Left lung (tissue), 10 donors: Measurements from ENCODE around the gene TBC1D9. TPM values are rescaled to one million over a fixed set of nuclear protein-coding genes. Genes with fewer than 3 reads are reported as not detected.

Source experiments
- ATAC-seq: fragments of 200-7000 bp; cut with Tn5 transposase; one replicate; pipeline ENCODE4 v1.9.1; 2020; ENCODE audit warnings: moderate library complexity
- DNase-seq, 4 donors: peaks; one replicate each; pipeline ENCODE4 v3.0.0-alpha.2; 2013 to 2020
- H3K27ac ChIP-seq, 2 donors: fragments of 200-600 bp; sonication (generic) in 1 of 2; one replicate each; pipeline versions ENCODE4 v1.5.0 to v1.8.0; 2020 to 2021
- H3K27me3 ChIP-seq, 2 donors: fragments of 200-600 bp; sonication (generic) in 1 of 2; one replicate each; pipeline versions ENCODE4 v1.5.0 to v1.8.0; 2020 to 2021
- H3K36me3 ChIP-seq, 2 donors: fragments of 200-600 bp; sonication (generic) in 1 of 2; one replicate each; pipeline versions ENCODE4 v1.5.0 to v1.8.0; 2020 to 2021
- H3K4me1 ChIP-seq, 2 donors: fragments of 200-600 bp; one replicate each; pipeline ENCODE4 v1.8.0; 2021
- H3K4me3 ChIP-seq, 2 donors: fragments of 200-600 bp; sonication (generic) in 1 of 2; one replicate each; pipeline versions ENCODE4 v1.5.0 to v1.8.0; 2020 to 2021; ENCODE audit warnings: mild to moderate bottlenecking in 1 of 2
- H3K9me3 ChIP-seq, 2 donors: fragments of 200-600 bp; sonication (generic) in 1 of 2; one replicate each; pipeline versions ENCODE4 v1.5.0 to v1.8.0; 2020 to 2021
- intact Hi-C, 2 donors: fragments of 100-400 bp; cut with DNase I; formaldehyde crosslinking; loops; one replicate each; pipeline versions ENCODE4 v1.11.2 to v1.14.2; 2022
- polyA plus RNA-seq, 6 donors: library from polyadenylated mRNA; unstranded; fragments of 120-200 nt; gene quantifications; one replicate each; pipeline ENCODE4 v1.2.1, GENCODE V29; 2013; ENCODE audit not compliant: insufficient read length in 6 of 6
- total RNA-seq, 2 donors: library from RNA; stranded (reverse); fragmentation: NEBNext Ultra II Directional; extraction: Animal tissue kit (Norgen Biotek cat#: 25700); gene quantifications; one replicate each; pipeline ENCODE4 v1.2.1, GENCODE V29; 2021
- TF ChIP-seq, protein P1 (sequence below), 2 donors: fragments of 200-600 bp; sonication (generic) in 1 of 2; IDR thresholded peaks; one replicate each; pipeline versions ENCODE4 v1.5.0 to v1.8.0; 2021; ENCODE audit warnings: antibody characterized with exemption in 2 of 2
- donor health status: DM: no; HTN: yes; CAD: no.
- donor health status: DM: no; HTN: no; CAD: no.

The TBC1D9 gene
- total and polyA plus RNA-seq, 8 donors: 27.7 to 35.7 (median 32.3) TPM

DNA sequence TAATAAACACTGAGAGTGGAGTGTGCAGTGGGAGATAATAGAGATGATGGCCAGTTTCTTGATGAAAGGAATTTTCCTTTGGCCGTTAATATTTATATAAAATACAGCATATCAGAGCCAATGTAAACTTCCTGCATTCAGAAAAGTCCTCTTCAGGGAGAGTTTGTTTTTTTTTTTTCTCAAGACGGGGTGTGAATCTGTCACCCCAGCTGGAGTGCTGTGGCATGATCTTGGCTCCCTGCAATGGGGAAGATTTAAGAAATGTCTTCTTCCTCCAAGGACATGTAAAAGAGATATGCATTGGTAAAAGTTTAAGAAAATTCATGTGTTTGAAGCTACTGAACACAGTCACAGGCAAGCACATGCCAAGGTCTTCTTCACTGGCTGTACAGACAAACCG lies 25.4 kb upstream of the TBC1D9 start:
- no peaks in the 10 kb centered on the region for H3K36me3 ChIP-seq
- no peaks in the 10 kb centered on the region for H3K4me1 ChIP-seq
- H3K4me3 ChIP-seq: no peak overlapping the region
- peaks cover 0 to 6% of the 10 kb centered on the region in 2 donors for H3K9me3 ChIP-seq
- TF ChIP-seq, protein P1, sequence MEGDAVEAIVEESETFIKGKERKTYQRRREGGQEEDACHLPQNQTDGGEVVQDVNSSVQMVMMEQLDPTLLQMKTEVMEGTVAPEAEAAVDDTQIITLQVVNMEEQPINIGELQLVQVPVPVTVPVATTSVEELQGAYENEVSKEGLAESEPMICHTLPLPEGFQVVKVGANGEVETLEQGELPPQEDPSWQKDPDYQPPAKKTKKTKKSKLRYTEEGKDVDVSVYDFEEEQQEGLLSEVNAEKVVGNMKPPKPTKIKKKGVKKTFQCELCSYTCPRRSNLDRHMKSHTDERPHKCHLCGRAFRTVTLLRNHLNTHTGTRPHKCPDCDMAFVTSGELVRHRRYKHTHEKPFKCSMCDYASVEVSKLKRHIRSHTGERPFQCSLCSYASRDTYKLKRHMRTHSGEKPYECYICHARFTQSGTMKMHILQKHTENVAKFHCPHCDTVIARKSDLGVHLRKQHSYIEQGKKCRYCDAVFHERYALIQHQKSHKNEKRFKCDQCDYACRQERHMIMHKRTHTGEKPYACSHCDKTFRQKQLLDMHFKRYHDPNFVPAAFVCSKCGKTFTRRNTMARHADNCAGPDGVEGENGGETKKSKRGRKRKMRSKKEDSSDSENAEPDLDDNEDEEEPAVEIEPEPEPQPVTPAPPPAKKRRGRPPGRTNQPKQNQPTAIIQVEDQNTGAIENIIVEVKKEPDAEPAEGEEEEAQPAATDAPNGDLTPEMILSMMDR (IDR thresholded peaks at IDR 0.05): no peak
- intact Hi-C loops: no loop called here
- ATAC-seq (no peak), DNase-seq (no peak)
- H3K27me3 ChIP-seq: no peaks in the 10 kb centered on the region
- no peak overlapping the region for H3K27ac ChIP-seq

DNA sequence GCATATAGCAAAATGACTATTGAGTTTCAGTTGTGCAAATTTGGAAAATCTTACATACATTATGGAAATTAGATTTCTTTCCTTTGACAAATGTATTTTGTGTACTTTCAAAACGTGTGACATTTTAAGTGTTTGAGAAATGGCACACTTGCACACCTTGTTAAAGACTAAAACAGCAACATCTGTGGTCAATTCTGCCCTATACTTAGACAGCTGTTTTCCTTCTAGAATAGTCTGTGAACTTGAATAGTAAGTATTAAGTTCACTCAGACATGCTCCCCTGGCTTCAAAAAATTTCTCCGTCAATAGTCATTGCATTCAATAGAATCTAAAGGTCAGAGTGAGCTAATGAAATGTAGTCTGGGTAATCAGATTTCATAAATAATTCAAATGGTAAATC lies 21.7 kb upstream of the TBC1D9 start:
- no peaks in the 10 kb centered on the region for H3K27me3 ChIP-seq
- H3K27ac ChIP-seq: no peak overlapping the region
- ATAC-seq (no peak), DNase-seq (no peak)
- no peaks in the 10 kb centered on the region for H3K9me3 ChIP-seq
- no peak overlapping the region for H3K4me3 ChIP-seq
- no peaks in the 10 kb centered on the region for H3K36me3 ChIP-seq
- intact Hi-C loops: no loop called here
- TF ChIP-seq, protein P1 (IDR thresholded peaks at IDR 0.05): no peak
- no peaks in the 10 kb centered on the region for H3K4me1 ChIP-seq

DNA sequence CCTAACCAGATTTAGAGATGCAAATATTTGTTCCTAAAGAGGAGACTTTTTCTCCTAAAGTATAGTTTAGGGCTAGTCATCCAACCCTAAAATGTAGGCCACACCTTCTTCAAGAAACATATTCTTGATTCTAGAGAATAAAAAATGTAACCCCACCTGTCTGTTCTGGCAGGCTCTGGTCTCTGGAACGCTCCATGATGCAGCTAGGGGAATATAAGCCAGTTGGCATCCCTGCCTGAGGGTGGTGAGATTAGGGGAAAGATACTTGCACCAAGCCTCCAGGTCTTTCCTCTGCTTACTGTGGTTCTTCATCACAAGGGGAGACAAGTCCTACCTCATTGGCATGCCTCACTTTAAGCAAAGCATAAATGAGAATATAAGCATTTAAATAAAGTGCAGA lies 21.2 kb upstream of the TBC1D9 start:
- H3K4me1 ChIP-seq: no peaks in the 10 kb centered on the region
- H3K27ac ChIP-seq: no peak overlapping the region
- no peaks in the 10 kb centered on the region for H3K36me3 ChIP-seq
- TF ChIP-seq, protein P1 (IDR thresholded peaks at IDR 0.05): no peak
- no peak overlapping the region for H3K4me3 ChIP-seq
- DNase-seq: no peak
- no peak for ATAC-seq
- no peaks in the 10 kb centered on the region for H3K9me3 ChIP-seq
- intact Hi-C loops: no loop called here
- H3K27me3 ChIP-seq: no peaks in the 10 kb centered on the region

DNA sequence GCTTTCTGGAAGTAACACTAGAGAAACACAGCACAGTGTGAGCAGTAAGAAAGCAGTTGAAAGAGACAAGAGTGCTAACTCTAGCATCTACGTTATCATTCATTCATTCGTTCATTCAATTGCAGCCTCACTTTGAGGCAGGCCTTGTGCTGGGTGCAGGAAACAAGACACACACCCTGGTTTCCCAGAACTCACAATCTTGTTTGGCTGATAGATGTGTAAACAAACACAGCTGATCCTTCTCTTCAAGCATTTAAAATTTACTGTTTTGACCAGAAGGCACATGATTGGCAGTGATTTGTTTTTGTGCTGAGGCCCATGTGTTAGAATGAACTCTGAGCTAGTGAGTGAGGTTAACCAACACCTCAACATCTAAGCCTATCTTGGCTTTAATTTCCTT lies 20.4 kb upstream of the TBC1D9 start:
- TF ChIP-seq, protein P1 (IDR thresholded peaks at IDR 0.05): no peak
- ATAC-seq: no peak
- no peaks in the 10 kb centered on the region for H3K4me1 ChIP-seq
- intact Hi-C loops: no loop called here
- no peak for DNase-seq
- H3K36me3 ChIP-seq: no peaks in the 10 kb centered on the region
- no peak overlapping the region for H3K4me3 ChIP-seq
- H3K27me3 ChIP-seq: no peaks in the 10 kb centered on the region
- no peak overlapping the region for H3K27ac ChIP-seq
- no peaks in the 10 kb centered on the region for H3K9me3 ChIP-seq

DNA sequence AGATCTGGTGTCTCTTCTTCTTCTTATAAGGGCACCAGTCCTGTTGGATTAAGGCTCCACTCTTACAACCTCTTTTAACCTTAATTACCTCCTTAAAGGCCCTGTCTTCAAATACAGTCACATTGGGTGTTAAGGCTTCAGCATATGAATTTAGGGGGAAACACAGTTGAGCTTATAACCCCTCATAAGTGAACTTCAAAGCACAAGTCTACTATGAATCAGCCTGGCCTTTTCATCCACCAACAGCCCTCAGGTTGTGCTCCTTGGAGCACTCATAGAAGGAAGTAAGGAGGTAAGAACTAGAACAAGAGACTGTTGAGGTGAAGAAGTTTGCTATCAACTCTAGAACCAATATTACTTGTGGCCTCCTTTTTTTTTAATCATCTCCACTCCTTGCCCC lies 18.8 kb upstream of the TBC1D9 start:
- Histone ChIP-seq H3K9me3 (peaks cover 0 to 3% of the 10 kb centered on the region in 2 donors), H3K36me3 (no peaks in the 10 kb centered on the region)
- no peak for ATAC-seq

More for the DNA sequence above, 18.8 kb upstream of the TBC1D9 start:
- no peak for DNase-seq
- no peak overlapping the region for H3K4me3 ChIP-seq
- H3K27me3 ChIP-seq: no peaks in the 10 kb centered on the region
- intact Hi-C loops: no loop called here
- H3K4me1 ChIP-seq: no peaks in the 10 kb centered on the region
- no peak overlapping the region for H3K27ac ChIP-seq
- TF ChIP-seq, protein P1 (IDR thresholded peaks at IDR 0.05): no peak
